GM21515 (cell line): Measurements from ENCODE around the gene PHRF1.

Source experiments
- ATAC-seq: cut with Tn5 transposase; IDR thresholded peaks from one replicate; pipeline ENCODE4 v1.9.1; 2021; ENCODE audit not compliant: unreplicated experiment

PHRF1 gene

GRCh38 chr11:595400-595799, 19.1 kb downstream of the PHRF1 start:
- no peak for ATAC-seq

DNA sequence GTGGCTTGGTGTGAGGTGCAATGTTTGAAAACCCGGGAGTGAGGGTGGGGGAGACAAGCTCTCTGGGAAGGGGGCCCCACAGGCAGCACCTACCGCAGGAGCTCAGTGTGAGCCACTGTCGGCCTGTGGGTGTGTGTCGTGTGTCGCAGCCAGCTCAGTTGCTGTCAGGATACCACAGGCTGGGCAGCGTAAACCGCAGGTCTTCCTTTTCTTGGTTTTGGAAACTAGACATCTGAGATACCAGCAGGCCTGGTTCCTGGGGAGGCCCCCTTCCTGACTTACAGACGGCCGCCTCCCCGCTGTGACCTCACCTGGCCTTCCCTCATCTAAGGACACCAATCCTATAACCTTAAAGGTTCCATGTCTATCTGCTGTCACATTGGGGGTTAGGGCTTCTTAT, 20.1 kb downstream of the PHRF1 start:
- no peak for ATAC-seq

DNA sequence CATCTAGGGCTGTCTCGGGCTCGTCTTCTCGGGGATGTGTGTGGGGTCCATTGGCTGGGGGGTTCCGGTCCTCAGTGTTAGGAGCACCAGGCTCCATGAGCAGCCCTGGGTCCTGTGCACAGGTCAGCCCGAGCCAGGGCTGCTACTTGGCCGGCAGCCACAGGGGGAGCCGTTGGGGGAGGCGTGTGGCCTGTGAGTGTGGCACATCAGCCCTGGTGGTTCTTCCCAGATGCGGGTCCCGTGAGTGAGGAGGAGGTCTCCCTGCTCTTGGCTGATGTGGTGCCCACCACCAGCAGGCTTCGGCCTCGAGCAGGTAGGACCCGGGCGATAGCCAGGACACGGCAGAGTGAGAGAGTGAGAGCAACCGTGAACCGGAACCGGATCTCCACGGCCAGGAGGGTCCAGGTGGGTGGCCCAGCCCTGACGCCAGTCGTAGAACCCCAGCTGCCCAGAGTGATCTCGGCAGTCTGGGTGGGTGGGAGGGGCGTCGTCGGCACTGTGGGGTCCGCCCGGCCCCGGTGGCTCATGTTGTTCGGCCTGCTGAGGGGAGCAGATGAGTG, 21.0 kb downstream of the PHRF1 start:
- ATAC-seq = no peak

GRCh38 chr11:598005-598680, 21.9 kb downstream of the PHRF1 start:
- no peak for ATAC-seq

GRCh38 chr11:601573-602245, 25.4 kb downstream of the PHRF1 start:
- no peak for ATAC-seq

DNA sequence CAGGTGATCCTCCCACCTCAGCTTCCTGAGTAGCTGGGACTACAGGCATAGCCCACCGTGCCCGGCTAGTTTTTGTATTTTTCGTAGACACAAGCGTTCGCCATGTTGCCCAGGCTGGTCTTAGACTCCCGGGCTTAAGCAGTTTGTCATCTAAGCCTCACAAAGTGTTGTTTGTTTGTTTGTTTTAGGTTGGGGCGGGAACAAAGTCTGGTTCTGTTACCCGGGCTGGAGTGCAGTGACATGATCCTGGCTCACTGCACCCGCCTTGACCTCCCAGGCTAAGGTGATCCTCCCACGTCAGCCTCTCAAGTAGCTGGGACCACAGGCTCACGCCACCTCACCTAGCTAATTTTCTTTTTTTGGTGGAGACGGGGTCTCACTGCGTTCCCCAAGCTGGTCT, 26.9 kb downstream of the PHRF1 start:
- ATAC-seq = no peak

DNA sequence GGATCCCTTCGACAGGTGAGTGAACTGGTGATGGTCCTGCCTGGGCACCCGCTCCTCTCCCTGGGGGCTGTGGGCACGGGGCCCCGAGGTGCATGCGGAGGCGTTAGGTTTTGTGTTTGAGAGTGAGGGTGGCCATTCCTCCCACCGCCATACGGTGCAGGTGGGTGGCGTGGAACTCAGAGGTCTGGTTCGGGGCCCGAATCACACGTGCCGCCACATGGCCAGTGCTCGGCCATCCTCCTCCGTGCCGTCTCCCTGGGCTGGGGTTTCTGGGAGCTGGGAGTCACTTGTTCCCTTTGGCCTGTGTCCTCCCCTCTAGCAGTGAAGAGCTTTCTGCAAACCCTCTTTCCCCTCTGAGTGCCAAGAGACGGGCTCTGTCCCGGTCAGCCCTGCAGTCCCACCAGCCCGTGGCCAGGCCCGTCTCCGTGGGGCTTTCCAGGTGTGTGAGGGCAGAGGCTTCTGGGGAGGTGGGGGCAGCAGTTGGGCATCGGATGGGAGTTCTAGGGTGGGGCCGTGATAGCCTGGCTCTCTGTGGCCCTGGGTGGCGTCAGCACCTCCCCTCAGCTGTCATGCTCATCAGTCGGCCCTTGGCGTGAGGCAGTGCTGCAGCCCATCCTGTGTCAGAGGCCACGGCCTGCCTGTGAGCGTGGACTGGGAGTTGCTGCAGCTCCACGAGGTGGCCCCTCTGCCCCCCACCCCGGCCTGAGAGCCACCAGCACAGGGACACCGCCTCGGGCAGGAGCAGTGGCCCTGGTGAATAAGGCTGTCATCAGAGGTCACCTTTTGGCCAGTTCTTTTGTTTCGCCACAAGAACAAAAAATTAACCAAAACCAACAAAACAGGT, 29.2 kb downstream of the PHRF1 start:
- ATAC-seq = no peak

DNA sequence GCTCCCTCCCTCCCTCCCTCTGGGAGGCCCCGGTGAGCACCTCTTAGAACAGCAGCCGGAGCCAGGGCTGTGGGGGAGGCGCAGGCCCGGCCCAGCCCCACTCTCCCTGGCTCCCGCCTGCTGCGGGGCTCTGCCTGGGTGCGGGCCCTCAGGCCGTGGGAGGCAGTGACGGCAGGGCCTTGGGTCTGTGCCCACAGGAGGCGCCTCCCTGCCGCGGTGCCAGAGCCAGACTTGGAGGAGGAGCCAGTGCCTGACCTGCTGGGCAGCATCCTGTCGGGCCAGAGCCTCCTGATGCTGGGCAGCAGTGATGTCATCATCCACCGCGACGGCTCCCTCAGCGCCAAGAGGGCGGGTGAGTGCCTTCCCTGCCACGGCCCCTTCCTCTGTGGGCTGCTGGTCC, 30.0 kb downstream of the PHRF1 start:
- ATAC-seq = no peak

DNA sequence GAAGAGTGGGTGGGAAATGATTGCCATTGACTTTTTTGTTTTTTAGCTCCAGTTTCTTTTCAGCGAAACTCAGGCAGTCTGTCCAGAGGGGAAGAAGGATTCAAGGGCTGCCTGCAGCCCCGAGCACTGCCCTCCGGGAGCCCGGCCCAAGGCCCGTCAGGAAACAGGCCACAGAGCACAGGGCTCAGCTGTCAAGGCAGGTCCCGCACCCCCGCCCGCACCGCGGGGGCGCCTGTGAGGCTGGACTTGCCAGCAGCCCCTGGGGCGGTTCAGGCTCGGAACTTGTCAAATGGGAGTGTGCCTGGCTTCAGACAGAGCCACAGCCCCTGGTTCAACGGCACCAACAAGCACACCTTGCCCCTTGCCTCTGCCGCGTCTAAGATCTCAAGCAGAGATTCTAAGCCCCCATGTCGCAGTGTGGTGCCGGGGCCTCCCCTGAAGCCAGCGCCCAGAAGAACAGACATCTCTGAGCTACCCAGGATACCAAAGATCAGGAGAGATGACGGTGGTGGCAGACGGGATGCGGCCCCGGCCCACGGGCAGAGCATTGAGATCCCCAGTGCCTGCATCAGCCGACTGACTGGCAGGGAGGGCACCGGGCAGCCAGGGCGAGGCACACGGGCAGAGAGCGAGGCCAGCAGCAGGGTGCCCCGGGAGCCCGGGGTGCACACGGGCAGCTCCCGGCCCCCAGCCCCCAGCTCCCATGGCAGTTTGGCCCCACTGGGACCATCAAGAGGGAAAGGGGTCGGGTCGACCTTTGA, 30.9 kb downstream of the PHRF1 start:
- ATAC-seq = no peak

GRCh38 chr11:607971-608659, 31.8 kb downstream of the PHRF1 start:
- no peak for ATAC-seq

- ATAC-seq = no peak
Measured at GRCh38 chr11:608791-609251, 32.6 kb downstream of the PHRF1 start.

- ATAC-seq = no peak
Measured at GRCh38 chr11:609341-609811, 33.1 kb downstream of the PHRF1 start.

GRCh38 chr11:610146-610801, 34.0 kb downstream of the PHRF1 start:
- no peak for ATAC-seq

GRCh38 chr11:611001-611996, 35.0 kb downstream of the PHRF1 start:
- ATAC-seq = no peak

GRCh38 chr11:612201-612960, 36.1 kb downstream of the PHRF1 start:
- no peak for ATAC-seq

GRCh38 chr11:612961-613300, 36.7 kb downstream of the PHRF1 start:
- no peak for ATAC-seq

DNA sequence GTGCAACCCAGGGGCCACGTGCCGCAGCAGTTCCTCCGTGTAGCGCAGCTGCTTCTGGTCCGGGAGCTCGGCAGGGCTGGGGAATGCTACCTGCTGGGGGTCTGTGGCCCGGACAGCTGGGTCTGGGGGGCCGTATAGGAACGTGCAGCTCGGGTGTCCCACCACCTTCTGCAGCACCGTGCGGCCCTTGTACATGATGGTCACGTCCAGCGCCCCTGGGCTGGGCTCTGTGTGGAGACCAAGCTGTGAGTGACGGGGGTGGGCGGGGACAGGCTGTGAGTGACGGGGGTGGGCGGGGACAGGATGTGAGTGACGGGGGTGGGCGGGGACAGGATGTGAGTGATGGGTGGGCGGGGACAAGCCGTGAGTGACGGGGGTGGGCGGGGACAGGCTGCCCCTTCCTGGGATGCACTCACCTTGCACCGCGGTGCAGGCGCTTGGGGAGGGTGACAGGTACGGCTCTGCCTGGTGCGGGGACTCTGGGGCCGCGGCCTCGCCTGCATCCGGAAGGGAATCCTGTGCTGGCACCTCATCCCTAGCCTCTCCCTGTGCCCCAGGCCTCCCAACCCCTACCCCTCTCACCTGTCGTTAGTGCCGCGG, 37.2 kb downstream of the PHRF1 start:
- ATAC-seq = no peak
